Stimulated activated naive CD8-positive, alpha-beta T cell treated with anti-CD3 and anti-CD28 coated beads, Interleukin-15, Interleukin-2, amounts not matched to agents 100 ng/mL and 50 ng/mL, for 24 hours (primary cell): ENCODE measurements around the gene GNG4.
"Not testable (repeated sequence)": the region's sequence is repeated elsewhere in the genome, so short reads cannot be mapped to it uniquely, and the experiment has no call there.

Source experiments
- H3K27ac Mint-ChIP-seq: one replicate; pipeline ENCODE4 v1.8.0; 2021; ENCODE audit warnings: mild to moderate bottlenecking, mixed read lengths
- H3K27me3 Mint-ChIP-seq: one replicate; pipeline ENCODE4 v1.8.0; 2021; ENCODE audit warnings: mixed read lengths
- H3K36me3 Mint-ChIP-seq: one replicate; pipeline ENCODE4 v1.8.0; 2021; ENCODE audit warnings: low read depth, mixed read lengths
- H3K4me1 Mint-ChIP-seq: one replicate; pipeline ENCODE4 v1.8.0; 2021; ENCODE audit warnings: low read depth, mixed read lengths
- H3K4me3 Mint-ChIP-seq: one replicate; pipeline ENCODE4 v1.8.0; 2021; ENCODE audit warnings: mild to moderate bottlenecking, mixed read lengths
- H3K9me3 Mint-ChIP-seq: one replicate; pipeline ENCODE4 v1.8.0; 2021; ENCODE audit warnings: mixed read lengths

The GNG4 gene

DNA sequence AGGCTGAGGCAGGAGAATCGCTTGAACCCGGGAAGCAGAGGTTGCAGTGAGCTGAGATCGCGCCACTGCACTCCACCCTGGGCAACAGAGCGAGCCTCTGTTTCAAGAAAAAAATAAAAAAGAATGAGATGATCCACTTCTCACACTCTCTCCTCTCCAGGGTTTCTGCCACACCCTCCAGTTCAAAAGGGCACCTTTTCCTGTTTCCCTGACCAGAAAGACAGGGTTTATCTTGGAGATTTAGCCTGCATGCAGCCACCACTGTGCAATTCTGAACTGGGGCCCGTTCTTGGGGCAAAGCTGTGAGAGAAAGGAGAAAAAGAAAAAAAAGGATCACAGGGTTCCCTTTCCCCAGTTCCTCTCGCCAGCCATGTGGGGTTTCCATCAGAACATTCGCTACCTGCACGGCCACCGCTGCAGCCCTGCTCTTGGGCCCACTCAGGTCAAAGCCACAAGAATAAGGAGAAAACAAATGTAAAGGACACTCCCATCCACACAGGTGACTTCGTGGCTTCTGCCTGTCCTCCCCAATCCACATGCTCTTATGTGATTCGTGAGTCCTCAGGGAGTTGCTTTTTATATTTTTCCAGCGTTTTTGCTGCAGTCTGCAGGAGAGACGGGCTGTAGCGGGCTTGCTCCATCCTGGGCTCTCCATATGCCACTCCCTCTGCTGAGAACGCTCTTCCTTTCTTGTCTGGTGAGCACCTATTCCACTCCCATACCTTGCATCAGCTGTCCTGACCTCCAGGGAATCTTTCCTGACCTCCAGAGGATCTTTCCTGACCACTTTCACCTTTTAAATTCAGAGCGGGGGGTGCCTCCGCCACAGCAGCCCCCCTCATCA lies 26.4 kb downstream of the GNG4 start:
- H3K4me1 Mint-ChIP-seq, result peaks cover 4% of the 10 kb centered on the region
- H3K4me3 Mint-ChIP-seq, result no peak overlapping the region
- H3K36me3 Mint-ChIP-seq, result no peaks in the 10 kb centered on the region
- H3K27me3 Mint-ChIP-seq, result peaks cover 12% of the 10 kb centered on the region
- H3K9me3 Mint-ChIP-seq, result no peaks in the 10 kb centered on the region
- no peak overlapping the region for H3K27ac Mint-ChIP-seq

GRCh38 chr1:235619149-235619548 lies 30.4 kb downstream of the GNG4 start:
- not testable (repeated sequence) for H3K4me1 Mint-ChIP-seq, H3K36me3 Mint-ChIP-seq, H3K9me3 Mint-ChIP-seq, H3K27me3 Mint-ChIP-seq, H3K4me3 Mint-ChIP-seq, H3K27ac Mint-ChIP-seq

DNA sequence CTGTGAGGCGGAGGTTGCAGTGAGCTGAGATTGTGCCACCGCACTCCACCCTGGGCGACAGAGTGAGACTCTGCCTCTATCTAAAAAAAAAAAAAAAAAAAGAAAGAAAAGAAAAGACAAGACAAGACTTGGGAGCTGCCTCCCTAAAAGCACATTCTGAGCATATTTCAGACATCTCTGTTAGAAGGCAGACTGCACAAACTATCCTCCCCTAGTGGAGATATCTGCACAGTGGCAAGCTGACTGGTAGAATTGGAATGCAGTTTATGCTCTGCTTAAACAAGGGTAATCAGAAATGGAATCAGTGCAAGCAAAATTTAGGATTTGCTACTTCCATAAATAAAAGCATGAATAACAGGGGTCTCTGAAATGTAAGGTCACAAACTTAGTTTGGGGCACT lies 31.8 kb downstream of the GNG4 start:
- Mint-ChIP-seq H3K27ac (no peak overlapping the region), H3K9me3 (no peaks in the 10 kb centered on the region), H3K36me3 (no peaks in the 10 kb centered on the region), H3K27me3 (peaks cover 3% of the 10 kb centered on the region), H3K4me1 (no peaks in the 10 kb centered on the region), H3K4me3 (no peak overlapping the region)

GRCh38 chr1:235617140-235617539 lies 32.4 kb downstream of the GNG4 start:
- no peaks in the 10 kb centered on the region for H3K9me3 Mint-ChIP-seq
- no peaks in the 10 kb centered on the region for H3K36me3 Mint-ChIP-seq
- H3K4me3 Mint-ChIP-seq, result no peak overlapping the region
- peaks cover 1% of the 10 kb centered on the region for H3K27me3 Mint-ChIP-seq
- H3K27ac Mint-ChIP-seq, result no peak overlapping the region
- no peaks in the 10 kb centered on the region for H3K4me1 Mint-ChIP-seq

DNA sequence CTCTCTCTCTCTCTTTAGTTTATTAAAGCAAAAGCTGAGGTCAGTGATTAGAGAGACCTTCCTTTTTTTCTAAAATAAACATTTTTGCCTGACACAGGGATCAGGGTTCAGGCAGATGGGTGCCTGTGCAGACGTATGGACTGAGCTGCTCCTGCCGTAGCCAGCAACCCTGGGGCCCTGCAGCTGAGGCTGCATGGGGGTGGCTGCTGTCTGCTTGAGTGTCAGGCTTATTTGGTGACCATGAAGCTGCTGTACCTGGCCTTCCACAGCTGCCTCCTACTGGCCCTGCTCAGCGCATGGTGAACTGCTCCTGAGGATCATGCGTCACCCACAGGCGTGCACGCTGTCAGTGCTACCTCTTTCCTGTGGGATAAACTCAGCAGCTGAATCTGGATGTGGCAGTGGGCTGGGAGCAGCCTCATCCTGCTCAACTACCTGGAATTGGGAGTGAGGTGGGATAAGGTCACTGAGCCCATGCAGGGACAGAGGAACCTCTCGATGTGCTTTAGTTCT lies 35.1 kb downstream of the GNG4 start:
- no peak overlapping the region for H3K27ac Mint-ChIP-seq
- H3K4me3 Mint-ChIP-seq, result no peak overlapping the region
- peaks cover 6% of the 10 kb centered on the region for H3K27me3 Mint-ChIP-seq
- no peaks in the 10 kb centered on the region for H3K4me1 Mint-ChIP-seq
- H3K9me3 Mint-ChIP-seq, result no peaks in the 10 kb centered on the region
- H3K36me3 Mint-ChIP-seq, result no peaks in the 10 kb centered on the region

DNA sequence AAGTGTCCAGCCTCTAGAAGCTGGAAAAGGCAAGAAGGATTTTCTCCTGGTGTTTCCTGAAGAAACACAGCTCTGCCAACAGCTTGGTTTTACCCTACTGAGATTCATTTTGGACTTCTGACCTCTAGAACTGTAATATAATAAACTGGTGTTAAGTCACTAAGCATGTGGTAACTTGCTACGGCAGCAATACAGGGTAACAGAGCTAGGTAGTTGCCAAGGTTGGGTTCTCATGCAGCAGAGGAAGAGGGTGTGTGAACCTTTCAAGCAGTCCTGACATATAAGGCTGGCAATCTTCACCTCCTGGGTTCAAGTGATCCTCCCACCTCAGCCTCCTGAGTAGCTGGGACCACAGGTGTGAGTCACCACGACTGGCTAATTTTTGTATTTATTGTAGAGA lies 36.0 kb downstream of the GNG4 start:
- Mint-ChIP-seq H3K4me1 (peaks cover 4% of the 10 kb centered on the region), H3K27me3 (peaks cover 6% of the 10 kb centered on the region), H3K27ac (no peak overlapping the region), H3K36me3 (no peaks in the 10 kb centered on the region), H3K9me3 (no peaks in the 10 kb centered on the region), H3K4me3 (no peak overlapping the region)

- Mint-ChIP-seq H3K9me3 (no peaks in the 10 kb centered on the region), H3K27me3 (peaks cover 6% of the 10 kb centered on the region), H3K36me3 (no peaks in the 10 kb centered on the region), H3K4me1 (peaks cover 4% of the 10 kb centered on the region), H3K4me3 (no peak overlapping the region), H3K27ac (no peak overlapping the region)
These were observed 36.8 kb downstream of the GNG4 start for GRCh38 chr1:235612761-235613160.

DNA sequence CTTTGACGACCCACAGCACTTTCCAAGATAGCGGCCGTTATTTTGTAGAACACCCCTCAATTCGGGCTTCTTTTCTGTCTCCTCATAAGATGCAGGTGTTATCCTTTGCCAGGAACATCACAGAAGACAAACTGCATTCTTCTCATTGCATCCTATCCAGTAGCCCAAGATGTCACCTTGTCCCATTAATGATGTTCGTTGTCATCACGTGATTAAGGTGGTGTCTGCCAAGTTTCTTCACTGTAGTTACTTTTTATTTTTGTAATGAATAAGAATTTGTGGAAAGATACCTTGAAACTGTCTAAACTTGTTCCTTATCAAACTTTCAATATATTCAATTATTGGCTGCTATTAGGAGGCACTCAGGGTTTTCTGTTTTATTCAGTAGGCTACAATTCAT lies 39.4 kb downstream of the GNG4 start:
- no peak overlapping the region for H3K4me3 Mint-ChIP-seq
- H3K36me3 Mint-ChIP-seq, result no peaks in the 10 kb centered on the region
- no peaks in the 10 kb centered on the region for H3K9me3 Mint-ChIP-seq
- peaks cover 4% of the 10 kb centered on the region for H3K4me1 Mint-ChIP-seq
- H3K27ac Mint-ChIP-seq, result no peak overlapping the region
- H3K27me3 Mint-ChIP-seq, result peaks cover 6% of the 10 kb centered on the region

DNA sequence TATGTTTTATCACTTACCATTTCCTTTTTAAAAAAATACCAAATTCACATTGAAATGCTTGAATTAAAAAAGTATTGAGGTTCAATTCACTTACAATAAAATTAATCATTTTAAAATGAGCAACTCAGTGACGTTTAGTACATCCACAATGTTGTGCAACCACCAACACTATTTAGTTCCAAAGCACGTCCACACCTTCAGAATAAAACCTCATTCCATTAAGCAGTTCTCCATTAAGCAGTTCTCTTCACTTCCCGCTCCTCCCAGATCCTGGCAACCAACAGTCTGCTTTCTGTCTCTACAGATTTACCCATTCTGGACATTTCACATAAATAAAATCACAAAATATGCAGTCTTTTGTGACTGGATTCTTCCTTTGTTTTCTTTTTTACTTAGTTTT lies 41.3 kb downstream of the GNG4 start:
- peaks cover 6% of the 10 kb centered on the region for H3K27me3 Mint-ChIP-seq
- no peak overlapping the region for H3K4me3 Mint-ChIP-seq
- H3K4me1 Mint-ChIP-seq, result peaks cover 4% of the 10 kb centered on the region
- H3K36me3 Mint-ChIP-seq, result no peaks in the 10 kb centered on the region
- no peaks in the 10 kb centered on the region for H3K9me3 Mint-ChIP-seq
- H3K27ac Mint-ChIP-seq, result no peak overlapping the region

DNA sequence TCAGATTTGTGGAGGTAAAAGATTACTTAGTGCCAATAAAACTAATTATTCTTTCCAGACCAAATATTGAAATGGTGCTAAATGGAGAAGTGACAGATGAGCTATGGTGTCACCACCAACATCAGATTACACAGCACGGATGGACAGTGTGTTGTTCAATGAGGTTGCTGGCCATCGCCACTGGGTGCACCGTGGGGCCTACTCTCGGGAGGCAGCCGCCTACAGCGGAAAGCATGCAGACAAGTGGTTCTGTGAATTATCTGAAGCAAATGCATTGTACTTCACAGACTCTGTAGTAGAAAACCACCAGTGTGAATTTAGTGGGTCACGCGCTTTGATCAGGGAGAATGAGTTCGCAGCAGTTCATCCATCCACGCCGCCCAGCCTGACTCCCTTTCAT lies 42.3 kb downstream of the GNG4 start:
- H3K27me3 Mint-ChIP-seq, result peaks cover 6% of the 10 kb centered on the region
- H3K4me3 Mint-ChIP-seq, result no peak overlapping the region
- peaks cover 4% of the 10 kb centered on the region for H3K4me1 Mint-ChIP-seq
- no peak overlapping the region for H3K27ac Mint-ChIP-seq
- H3K9me3 Mint-ChIP-seq, result no peaks in the 10 kb centered on the region
- no peaks in the 10 kb centered on the region for H3K36me3 Mint-ChIP-seq

- H3K27ac Mint-ChIP-seq, result no peak overlapping the region
- no peaks in the 10 kb centered on the region for H3K27me3 Mint-ChIP-seq
- no peaks in the 10 kb centered on the region for H3K4me1 Mint-ChIP-seq
- H3K36me3 Mint-ChIP-seq, result no peaks in the 10 kb centered on the region
- no peaks in the 10 kb centered on the region for H3K9me3 Mint-ChIP-seq
- no peak overlapping the region for H3K4me3 Mint-ChIP-seq
These were observed 48.5 kb downstream of the GNG4 start for GRCh38 chr1:235601104-235601503.

- Mint-ChIP-seq H3K9me3 (no peaks in the 10 kb centered on the region), H3K27ac (no peak overlapping the region), H3K4me1 (no peaks in the 10 kb centered on the region), H3K4me3 (no peak overlapping the region), H3K27me3 (no peaks in the 10 kb centered on the region), H3K36me3 (no peaks in the 10 kb centered on the region)
These were observed 50.0 kb downstream of the GNG4 start for GRCh38 chr1:235599536-235599935.

DNA sequence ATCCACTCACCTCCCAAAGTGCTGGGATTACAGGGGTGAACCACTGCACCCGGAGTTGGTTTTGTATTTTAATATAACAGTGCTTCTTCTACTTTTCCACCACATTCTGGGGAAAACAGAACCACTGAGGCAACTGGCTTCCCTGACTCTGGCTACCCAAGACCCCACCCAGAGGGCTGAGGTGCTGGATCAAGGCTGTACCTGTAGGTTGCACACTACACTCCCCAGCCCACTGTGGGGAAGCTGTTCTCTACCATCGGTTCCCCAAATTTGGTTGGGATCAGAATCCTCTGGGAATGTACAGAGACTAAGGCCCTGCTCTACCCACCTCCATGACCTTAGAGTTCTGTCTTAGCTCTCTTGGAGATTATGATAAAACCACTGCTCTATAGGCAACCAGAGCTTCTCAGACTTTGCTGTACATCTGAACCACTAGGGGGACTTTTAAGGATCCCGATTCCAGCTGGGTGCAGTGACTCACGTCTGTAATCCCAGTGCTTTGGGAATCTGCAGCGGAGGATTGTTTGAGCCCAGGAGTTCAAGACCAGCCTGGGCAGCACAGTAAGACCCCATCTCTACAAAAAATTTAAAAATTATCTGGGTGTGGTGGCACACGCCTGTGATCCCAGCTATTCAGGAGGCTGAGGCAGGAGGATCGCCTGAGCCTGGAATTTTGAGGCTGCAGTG lies 51.6 kb downstream of the GNG4 start:
- Mint-ChIP-seq H3K27ac (no peak overlapping the region), H3K4me3 (no peak overlapping the region), H3K4me1 (peaks cover 7% of the 10 kb centered on the region), H3K27me3 (peaks cover 11% of the 10 kb centered on the region), H3K36me3 (no peaks in the 10 kb centered on the region), H3K9me3 (no peaks in the 10 kb centered on the region)

DNA sequence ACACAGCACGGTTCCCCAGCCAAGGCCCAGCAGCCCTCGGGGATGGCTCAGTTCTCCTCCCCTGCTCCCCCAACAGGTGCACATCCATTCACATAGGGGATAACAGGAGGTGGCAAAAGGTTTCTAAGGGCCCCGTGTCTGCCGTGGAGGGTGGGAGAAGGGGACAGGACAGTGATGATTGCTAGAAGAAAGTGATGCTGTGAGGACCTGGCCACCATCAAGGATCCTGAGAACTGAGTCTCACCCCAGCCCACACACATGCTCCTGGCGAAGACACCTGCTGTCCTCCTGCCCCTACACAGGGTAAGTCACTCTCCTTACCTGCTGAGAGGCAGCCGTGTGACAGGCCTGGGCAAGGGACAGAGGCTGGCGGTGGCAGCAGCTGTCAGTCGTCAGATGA lies 54.5 kb downstream of the GNG4 start:
- Mint-ChIP-seq H3K9me3 (no peaks in the 10 kb centered on the region), H3K27me3 (peaks cover 16% of the 10 kb centered on the region), H3K4me3 (no peak overlapping the region), H3K4me1 (peaks cover 7% of the 10 kb centered on the region), H3K27ac (no peak overlapping the region), H3K36me3 (no peaks in the 10 kb centered on the region)

DNA sequence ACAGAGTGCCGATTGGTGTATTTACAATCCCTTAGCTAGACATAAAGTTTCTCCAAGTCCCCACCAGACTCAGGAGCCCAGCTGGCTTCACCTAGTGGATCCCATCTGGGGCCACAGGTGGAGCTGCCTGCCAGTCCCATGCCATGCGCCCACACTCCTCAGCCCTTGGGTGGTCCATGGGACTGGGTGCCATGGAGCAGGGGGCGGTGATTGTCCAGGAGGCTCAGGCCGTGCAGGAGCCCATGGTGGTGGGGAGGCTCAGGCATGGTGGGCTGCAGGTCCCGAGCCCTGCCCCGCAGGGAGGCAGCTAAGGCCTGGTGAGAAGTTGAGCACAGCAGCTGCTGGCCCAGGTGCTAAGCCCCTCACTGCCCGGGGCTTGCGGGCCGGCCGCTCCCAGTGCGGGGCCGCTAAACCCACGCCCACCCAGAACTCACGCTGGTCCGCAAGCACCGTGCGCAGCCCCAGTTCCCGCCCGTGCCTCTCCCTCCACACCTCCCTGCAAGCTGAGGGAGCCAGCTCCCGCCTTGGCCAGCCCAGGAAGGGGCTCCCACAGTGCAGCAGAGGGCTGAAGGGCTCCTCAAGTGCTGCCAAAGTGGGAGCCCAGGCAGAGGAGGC lies 55.2 kb downstream of the GNG4 start:
- not testable (repeated sequence) for H3K9me3 Mint-ChIP-seq, H3K27ac Mint-ChIP-seq, H3K36me3 Mint-ChIP-seq, H3K4me1 Mint-ChIP-seq, H3K4me3 Mint-ChIP-seq
- peaks cover 16% of the 10 kb centered on the region for H3K27me3 Mint-ChIP-seq
